GM19452 (cell line): ENCODE measurements around the gene FAM53A.
"Not testable (repeated sequence)": the region's sequence is repeated elsewhere in the genome, so short reads cannot be mapped to it uniquely, and the experiment has no call there.

ENCODE experiments used
- ATAC-seq: cut with Tn5 transposase; IDR thresholded peaks from one replicate; pipeline ENCODE4 v1.9.1; 2021; ENCODE audit not compliant: unreplicated experiment

Gene FAM53A

DNA sequence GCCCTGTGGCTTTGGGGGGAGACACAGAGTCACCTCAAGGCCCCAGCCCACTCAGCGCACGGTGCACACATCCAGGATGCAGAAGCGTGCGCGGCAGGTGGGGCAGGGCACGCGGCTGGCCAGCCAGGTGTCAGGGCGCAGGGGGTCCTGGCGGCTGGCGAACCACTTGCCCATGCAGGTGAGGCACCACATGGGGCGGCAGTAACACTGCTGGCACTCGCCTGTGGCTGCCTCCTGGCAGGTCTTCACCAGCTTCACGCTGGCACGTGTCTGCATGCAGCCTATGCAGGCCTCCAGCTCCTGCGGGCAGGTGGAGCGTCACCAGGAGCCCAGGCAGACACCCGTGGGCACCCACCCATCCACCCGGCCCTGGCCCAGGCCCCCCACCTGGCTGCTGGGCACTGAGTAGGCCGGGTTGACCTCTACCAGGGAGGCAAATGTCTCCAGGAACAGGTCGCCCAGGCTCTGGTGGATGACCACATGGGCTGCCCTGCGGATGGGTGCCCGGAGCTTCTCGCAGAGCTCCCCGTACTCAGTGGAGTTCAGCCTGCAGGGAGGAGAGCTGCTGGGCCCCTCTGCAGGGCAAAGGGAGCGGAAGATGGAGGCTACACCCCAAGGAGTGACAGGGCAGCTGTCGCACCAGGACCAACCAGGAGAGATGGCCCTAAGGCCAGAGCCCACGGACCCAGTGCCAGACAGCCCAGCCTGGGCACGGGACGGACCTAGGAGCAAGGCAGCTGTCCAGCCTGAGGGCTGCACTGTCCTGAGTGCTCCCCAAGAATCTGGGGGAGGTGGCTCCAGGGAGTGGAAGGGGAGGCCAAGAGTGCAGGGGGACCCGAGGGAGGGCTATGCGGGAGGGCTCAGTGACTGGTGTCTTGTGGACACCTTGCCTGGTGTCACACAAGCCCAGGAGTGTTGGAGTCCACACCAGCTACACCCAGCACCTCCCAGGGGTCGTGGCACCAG, 33.3 kb upstream of the FAM53A start:
- no peak for ATAC-seq

DNA sequence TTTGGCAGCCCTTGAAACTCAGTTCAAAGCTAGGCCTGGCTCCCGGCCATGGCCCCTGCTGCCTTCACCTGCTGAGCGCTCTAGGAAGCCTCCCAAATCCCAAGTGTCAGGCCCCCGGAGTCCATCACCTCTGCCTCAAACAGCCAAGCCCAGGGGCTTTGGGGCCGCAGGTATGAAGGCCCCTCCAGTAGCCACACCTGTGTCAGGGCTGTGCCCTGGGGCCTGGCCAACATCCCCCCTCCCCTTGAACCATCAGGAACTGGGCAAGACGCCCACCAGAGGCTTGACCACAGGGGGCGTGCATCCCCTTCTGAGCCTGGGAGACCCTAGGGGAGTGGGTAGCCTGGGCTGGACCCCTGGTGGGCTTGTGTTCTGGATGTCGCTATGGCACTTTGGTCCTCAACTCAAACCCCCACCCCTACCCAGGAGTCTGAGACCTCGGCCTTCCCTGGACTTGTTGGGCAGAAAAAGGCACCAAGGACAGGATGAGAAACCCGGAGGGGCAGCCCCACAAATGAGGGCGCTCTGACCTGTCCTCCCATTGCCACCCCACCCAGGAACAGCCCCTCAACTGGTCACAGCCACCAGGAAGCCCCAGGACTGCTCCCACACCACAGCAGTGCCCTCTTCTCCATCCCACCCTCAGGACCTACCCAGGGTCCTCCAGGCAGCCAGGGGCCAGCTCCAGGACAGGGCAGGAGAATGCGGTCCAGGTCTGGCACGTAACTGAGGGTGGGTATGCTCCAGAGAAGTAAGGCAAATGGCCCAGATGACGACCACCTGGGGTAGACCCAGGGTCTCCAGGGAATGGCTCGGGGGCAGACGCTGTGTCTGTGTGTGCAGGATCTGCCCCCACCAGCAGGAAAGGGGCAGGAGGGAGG, 32.2 kb upstream of the FAM53A start:
- ATAC-seq, result no peak

DNA sequence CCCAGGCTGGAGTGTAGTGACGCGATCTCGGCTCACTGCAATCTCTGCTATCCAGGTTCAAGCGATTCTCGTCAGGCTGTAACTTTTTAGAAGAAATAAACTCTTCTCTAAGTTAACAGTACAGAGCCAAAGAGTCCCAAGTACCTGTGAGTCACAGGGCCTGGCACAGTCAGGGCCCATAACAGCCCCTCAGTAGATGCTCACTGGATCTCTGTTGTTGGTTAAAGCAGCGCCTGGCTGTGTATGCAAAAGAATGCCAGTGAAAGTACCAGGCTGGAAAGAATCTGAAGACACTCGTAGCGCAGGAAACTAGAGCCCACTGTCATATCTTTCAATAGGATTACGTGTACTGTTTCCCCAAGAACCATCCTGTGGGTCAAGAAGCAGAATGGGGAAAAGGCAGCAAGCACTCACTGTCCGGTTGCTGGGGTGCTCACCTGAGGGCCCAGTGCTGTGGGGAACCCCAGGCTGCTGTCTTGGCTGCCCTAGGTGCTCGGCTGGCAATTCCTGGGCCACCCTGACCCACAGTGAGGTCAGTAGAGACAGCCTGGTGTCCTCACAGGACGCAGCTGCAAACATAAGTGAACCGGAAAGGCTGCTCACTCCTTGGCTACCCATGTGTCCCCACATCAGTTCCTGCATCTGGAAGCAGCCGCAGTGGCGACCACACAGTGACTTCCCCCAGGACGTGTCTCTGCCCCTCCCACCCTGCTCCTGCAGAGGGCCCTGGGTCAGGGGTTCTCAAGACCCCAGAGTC, 31.1 kb upstream of the FAM53A start:
- no peak for ATAC-seq

DNA sequence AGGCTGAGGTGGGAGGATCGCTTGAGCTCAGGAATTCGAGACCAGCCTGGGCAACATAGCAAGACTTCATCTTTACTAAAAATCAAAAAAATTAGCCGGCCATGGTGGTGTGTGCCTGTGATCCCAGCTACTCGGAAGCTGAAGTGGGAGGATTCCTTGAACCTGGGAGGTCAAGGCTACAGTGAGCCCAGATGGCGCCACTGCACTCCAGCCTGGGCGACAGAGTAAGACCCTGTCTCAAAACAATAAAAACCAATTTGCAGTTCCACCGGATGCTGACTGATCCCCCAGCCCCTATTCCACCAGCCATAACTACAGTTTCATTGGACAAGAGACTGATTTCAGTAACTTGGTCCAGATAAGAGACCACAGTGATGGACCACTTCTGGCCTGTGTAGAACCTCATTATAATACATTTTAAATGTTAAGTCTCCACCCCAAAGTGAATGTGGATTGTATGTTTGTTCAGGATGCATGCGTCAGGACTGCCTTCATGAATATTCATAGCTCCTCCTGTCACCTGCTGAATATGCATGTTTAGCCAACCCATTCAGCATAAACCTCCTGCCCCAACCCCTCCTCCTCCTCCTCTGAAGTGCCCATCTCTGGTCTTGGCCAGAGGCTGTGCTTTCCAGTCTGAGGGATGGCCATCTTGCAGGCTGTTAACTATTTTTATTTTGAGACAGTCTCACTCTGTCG, 30.3 kb upstream of the FAM53A start:
- ATAC-seq, result no peak

DNA sequence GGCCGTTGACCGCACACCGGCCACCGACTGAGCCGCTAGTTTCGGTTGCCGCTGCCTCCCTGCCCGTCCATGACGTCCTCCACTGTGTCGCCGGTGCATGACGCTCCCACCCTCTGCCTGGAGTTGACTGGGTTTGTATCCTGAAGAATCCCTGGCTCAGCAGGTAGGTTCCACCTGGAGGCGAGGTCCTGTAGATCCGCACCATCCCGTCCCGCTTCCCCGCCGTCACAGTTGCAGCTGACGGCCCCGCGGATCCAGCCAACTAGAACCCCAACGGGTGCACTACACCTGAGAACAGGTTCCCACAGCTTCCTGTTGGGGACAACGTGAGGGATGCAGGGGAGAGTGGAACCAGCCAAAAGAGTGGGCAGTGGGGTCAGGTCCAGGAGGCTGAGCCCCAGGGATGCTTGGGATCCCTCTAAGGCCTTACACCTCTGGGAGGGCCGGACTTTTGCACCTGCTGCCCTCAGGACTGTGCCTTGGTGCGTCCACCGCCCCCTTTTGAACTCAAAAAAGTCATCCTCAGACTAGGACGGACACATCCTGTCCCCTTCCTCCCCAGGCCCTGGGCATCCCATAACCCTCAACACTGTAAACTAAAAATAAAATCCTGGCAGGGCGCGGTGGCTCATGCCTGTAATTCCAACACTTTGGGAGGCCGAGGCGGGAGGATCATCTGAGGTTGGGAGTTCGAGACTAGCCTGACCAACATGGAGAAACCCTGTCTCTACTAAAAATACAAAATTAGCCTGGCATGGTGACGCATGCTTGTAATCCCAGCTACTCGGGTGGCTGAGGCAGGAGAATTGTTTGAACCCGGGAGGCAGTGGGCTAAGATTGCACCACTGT, 29.1 kb upstream of the FAM53A start:
- ATAC-seq, result no peak

DNA sequence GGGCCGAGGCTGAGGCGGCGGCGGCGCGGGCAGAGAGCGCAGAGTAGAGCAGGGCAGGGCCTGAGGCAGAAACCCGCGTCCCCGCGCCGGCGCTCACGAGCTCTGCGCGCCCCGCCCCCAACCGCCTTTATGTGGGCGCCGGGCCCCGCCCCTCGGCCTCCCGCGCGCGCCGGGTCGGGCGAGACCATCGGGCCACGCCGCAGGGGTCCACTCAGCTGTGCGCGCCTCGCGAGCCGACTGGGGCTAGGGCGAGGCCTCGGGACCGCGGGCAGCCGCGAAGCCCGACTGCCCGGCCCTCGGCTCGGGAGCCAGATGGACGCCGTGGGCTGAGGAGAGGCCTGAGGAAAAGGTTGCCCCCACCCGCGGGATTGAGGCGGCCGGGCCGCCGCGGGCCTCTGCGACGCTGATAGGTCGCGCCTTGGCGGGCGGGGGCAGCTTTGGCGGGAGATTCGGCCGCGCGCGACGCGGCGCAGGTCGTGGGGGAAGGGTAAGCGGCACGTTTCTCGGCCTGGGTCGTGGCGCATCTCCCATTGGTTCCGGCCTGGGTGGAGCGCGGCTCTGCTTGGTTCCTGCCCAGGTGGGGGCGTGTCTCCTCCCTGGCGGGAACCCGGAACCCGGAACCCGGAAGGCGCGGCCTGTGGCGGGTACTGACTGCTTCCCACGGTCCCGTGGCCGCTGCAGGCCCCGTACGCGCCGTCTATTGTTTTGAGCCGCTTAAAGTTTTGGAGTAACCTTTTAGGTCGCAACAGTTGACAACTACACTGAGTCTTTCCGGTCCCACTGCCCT, 28.3 kb upstream of the FAM53A start, which contains the start of gene SLBP:
Gene SLBP, minus strand, starts transcription at position 104 of the 787 bp plus-strand sequence. CDS start 131 bp downstream, outside the sequence.
- peak; percentile 70 for ATAC-seq

DNA sequence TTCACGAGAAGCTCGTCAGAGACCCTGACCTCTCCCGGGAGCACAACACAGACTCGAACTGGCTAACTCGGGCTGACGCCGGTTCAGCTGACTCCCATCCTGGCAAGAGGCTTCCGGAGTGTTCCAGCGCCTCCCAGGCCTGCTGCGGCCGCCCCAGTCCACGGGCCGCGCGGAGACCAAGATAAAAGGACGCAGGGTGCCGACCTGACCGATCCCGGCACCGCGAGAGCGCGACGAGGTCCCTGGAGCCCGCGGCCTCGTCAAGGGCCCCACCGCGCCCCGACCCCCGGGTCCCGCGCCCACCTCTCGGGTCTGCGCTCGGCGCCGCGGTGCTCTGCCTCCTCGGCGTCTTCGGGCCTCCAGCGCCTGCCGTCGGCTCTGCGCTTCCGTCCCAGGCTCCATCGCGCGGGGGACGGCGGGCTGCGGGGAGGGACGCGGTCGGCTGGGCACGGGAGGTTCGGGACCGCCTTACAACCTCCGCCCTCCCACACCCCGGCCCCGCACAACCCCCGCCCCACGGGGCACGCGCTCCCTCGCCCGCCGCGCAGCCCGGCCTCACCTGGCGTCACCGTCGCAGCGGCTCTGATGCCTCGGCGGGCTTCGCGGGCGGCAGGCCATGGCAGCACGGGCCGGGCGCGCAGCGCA, 27.6 kb upstream of the FAM53A start:
- ATAC-seq, result peak; percentile 9

DNA sequence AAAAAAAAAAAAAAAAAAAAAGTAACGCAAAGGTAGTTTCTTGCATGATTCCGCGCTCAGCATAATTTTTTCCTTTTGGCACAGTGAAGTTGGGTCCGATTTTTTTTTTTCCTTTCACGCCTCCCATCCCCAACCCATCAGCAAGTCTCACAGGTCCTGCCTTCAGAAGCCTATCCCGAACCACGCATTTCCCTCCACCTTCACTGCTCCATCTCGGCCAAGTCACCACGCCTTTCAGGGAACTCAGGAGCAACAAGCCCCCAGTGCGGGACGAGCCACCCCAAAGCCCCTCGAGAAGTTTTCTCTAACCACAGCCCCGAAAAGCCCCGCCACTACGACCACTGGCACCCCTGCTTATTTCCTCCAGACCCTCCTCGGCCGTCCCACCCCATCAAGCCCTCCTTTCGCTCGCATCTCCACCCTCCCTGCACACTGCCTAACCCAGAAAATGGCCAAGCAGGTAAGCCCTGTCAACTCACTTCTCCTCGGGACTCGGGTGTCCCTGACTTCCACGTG, 27.0 kb upstream of the FAM53A start:
- ATAC-seq, result no peak

DNA sequence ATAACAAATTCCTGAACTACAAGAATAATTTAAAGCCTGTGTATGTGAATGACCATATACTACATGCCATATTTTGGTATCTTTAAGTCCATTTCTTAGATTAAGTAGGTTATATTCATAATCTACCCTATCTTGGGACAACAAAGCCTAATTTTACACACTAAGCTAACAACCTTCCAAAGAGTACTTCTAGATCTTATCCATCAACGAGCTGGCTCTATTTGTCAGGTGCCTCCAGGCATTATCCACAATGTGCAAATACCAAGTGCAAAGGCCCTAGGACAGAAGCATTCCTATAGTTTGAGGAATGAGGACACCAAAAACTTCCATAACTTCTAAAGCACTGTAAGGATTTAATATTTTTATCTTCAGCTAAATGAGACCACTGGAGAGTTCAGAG, 24.5 kb upstream of the FAM53A start:
- ATAC-seq, result no peak

DNA sequence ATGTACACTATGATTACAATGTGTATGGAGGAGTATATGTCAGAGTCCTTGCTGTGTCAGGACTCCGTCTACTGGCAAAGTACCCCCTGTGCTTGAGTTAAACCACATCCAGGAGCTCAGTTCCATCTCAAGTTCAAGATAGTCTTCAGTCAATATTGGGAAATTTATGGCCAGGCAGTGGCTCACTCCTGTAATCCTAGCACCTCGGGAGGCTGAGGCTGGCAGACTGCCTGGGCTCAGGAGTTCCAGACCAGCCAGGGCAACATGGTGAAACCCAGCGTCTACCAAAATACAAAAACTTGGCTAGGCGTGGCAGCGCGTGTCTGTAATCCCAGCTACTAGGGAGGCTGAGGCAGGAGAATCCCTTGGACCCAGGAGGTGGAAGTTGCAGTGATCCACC, 22.2 kb upstream of the FAM53A start:
- ATAC-seq, result no peak

DNA sequence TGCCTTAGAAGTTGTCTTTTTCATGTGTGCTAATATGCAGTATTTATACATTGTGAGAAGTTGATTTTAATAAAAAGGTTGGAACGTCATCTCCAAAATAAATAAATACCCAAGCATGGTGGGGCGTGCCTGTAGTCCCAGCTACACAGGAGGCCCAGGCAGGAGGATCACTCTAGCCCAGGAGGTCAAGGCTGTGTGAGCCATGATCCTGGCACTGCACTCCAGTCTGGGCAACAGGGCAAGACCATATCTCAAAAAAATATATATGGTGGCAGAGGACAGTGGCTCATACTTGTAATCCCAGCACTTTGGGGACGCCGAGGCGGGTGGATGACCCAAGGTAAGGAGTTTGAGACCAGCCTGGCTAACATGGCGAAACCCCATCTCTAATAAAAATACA, 21.6 kb upstream of the FAM53A start:
- no peak for ATAC-seq

DNA sequence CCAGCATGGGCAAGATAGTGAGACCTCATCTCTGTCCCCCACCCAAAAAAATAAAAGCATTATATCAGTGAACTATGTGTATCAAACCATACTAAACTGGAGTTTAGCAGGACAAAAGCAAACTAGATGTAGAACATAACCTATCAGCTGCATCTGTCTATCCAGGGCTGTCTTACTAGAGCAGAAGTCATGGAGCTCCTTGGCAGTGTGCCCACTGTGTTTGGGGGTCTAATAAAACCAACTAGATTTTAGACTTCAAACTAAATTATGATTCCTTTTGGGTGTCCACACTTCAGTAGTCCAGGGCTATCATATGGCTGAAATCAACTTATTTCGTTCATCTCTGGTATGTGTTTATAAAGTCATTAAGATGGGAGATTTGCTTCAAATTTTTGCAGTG, 19.8 kb upstream of the FAM53A start:
- ATAC-seq, result no peak

DNA sequence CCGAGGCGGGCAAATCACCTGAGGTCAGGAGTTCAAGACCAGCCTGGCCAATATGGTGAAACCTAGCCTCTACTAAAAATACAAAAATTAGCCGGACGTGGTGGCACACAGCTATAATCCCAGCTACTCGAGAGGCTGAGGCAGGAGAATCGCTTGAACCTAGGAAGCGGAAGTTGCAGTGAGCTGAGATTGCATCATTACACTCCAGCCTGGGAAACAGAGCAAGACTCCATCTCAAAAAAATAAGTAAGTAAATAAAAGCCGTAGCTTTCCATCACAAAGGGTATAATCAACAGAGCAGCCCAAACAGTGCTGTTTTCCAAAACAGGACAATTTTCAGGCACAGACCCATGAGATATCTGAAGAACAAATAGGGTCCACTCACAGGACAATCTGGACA, 17.6 kb upstream of the FAM53A start:
- not testable (repeated sequence) for ATAC-seq

DNA sequence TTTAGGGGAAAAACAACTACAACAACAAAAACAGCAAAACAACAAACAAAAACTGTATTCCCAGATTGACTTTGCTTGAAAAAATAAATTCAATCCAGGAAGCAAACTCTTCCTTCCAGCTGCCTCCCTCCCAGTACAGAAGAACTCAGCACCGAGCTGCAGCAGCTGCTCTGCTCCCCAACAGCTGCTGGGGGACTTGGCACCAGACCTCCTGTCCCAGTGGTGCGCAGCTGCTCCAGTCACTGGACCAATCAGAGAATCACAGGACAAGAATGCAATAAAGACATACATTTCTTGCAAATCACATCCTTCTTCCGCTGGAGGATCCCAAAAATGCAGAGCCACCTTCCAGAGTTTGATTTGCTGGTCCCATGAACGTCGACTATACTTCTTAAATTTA, 11.8 kb upstream of the FAM53A start:
- ATAC-seq, result no peak

DNA sequence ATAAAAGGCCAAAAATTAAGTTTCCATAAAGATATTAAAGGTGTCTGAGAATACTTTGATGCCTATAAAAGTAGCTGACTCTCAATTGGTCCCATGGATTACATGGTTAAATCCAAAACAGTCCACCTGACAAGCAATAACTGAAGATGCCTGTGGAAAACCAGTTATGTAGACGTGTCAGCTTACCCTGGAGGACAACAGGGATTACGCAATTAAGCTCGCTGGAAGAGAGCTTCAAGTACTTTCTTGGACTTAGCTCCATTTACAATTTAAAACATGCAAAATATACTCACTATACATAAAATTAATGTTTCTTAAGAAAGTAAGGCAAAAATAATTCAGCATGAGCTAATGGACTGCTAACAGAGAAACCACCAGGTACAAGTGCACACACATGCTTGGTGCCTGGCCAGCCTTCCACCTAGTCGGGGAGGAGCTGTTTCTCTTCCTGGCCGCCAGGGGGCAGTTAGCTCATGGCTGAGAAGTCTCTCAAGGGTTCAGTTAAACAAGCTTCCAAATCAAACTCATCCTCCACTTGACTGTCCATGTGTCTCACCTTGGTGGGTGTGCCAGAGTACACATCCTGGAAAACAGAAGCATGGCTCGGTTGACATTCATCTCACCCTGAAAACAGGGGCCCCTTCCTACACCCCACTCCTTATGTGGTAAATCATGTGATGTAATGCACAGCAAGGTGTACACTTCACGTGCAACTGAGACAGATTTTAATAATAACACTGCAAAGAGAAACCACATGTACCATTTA, 9.2 kb upstream of the FAM53A start:
- peak; percentile 81 for ATAC-seq

DNA sequence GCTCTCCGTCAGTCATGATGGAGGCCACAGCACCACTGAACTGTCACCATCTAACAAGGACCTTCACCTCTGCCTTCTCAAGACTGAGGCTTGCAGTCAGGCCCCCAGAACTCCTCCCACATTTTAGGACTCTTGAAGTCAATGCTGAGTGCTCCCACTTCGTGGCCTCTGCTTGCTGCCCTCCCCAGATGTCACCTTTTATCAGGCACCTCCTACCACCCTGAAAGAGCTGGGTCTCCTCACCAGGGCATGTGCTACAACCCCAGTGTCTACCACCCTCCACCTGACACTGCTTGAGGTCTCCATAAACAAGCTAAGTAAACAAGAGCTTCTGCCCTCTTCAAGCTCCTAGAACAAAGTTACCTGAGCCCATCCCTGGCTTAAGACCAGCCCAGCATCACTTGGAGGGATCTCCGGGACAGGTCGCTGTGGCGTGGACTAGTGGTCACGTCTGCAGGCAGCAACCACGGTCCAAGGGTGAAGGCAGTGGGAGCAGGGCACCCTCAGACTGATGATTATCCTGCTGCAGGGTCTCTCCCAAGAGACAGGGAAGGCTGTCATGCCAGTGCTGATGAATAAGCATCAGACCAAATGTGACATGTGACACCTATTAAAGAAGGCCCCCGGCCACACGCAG, 7.7 kb upstream of the FAM53A start:
- ATAC-seq, result no peak

DNA sequence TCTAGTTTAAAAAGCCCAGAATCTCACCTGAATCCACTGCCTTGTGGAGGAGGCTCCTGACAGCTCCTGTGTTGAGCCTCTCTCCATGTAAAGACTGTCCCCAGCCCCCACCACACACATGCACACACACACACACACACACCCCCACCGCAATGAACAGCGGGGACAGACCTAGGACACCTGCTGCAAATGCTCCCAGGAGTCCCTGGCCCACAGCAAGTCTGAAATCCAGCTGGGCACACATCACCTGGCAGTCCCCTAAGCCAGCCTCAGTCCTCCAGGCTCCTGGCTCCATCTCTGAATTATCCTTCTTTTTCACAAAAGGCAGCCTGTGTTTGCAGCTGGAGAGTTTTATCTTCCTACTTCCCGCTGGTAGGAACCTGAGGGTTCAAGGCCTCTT, 6.6 kb upstream of the FAM53A start:
- ATAC-seq, result no peak
